ENCODE measurements around the gene URM1. TPM values are rescaled to one million over a fixed set of nuclear protein-coding genes. Genes with fewer than 3 reads are reported as not detected.

URM1 gene
- total RNA-seq, 1 experiment from 2014 or later = 84.8 TPM

- no peak for DNase-seq (ENCODE audit: low spot score)
- H3K4me1 ChIP-seq (ENCODE audit: insufficient read depth, low read length, poor library complexity, severe bottlenecking) = peaks cover 13% of the 10 kb centered on the region
- H3K9me3 ChIP-seq (ENCODE audit: low read depth, low read length, poor library complexity, severe bottlenecking) = no peaks in the 10 kb centered on the region
- H3K36me3 ChIP-seq (ENCODE audit: insufficient read depth, low read length, poor library complexity, severe bottlenecking) = peaks cover 19% of the 10 kb centered on the region
- no peaks in the 10 kb centered on the region for H3K27me3 ChIP-seq (replicated peaks; ENCODE audit: insufficient read depth, low read depth, low read length, poor library complexity)
- TF ChIP-seq, protein P1, sequence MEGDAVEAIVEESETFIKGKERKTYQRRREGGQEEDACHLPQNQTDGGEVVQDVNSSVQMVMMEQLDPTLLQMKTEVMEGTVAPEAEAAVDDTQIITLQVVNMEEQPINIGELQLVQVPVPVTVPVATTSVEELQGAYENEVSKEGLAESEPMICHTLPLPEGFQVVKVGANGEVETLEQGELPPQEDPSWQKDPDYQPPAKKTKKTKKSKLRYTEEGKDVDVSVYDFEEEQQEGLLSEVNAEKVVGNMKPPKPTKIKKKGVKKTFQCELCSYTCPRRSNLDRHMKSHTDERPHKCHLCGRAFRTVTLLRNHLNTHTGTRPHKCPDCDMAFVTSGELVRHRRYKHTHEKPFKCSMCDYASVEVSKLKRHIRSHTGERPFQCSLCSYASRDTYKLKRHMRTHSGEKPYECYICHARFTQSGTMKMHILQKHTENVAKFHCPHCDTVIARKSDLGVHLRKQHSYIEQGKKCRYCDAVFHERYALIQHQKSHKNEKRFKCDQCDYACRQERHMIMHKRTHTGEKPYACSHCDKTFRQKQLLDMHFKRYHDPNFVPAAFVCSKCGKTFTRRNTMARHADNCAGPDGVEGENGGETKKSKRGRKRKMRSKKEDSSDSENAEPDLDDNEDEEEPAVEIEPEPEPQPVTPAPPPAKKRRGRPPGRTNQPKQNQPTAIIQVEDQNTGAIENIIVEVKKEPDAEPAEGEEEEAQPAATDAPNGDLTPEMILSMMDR (conservative IDR thresholded peaks at IDR 0.05; ENCODE audit: low read depth, low read length) = no peak
- TF ChIP-seq EZH2 (IDR thresholded peaks at IDR 0.05; ENCODE audit: borderline replicate concordance, low read depth, low read length, poor library complexity, severe bottlenecking) = no peak
- H3K27ac ChIP-seq (ENCODE audit: low read depth, low read length, poor library complexity, severe bottlenecking) = no peak overlapping the region
- intact Hi-C loops (cut with micrococcal nuclease; ENCODE audit: unreplicated experiment) = no loop called here
- BruUV-seq (replicated peaks) = no TSS peak
- ChIA-PET CTCF (no interaction called here), POLR2A (ENCODE audit: low non-redundant PET) (no interaction called here)
- no peak overlapping the region for H3K4me3 ChIP-seq (ENCODE audit: low read depth, low read length, poor library complexity, severe bottlenecking)
Observed at GRCh38 chr9:128324401-128324800, 46.8 kb upstream of the URM1 start.

DNA sequence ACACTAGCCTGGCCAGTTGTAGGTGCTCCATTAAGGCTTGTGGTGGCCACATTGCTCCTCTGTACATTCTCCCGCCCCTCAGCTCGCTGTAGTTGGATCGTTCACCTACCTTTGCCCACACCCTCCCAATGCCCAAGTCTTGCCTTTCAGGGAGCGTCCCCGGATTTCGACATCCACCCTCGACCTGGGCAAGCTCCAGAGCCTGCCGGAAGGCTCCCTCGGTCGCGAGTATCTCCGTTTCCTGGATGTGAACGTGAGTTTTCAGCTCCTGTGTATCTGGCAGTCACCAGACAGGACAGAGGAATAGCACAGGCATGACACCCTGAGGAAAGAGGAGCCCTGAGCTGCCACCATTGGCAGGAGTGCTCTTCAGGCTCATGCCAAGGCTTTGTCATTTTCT is 45.5 kb upstream of the URM1 start:
- ChIA-PET CTCF (no interaction called here), POLR2A (ENCODE audit: low non-redundant PET) (no interaction called here)
- Histone ChIP-seq H3K4me1 (ENCODE audit: insufficient read depth, low read length, poor library complexity, severe bottlenecking) (peaks cover 13% of the 10 kb centered on the region), H3K36me3 (ENCODE audit: insufficient read depth, low read length, poor library complexity, severe bottlenecking) (peaks cover 19% of the 10 kb centered on the region), H3K9me3 (ENCODE audit: low read depth, low read length, poor library complexity, severe bottlenecking) (no peaks in the 10 kb centered on the region), H3K27ac (ENCODE audit: low read depth, low read length, poor library complexity, severe bottlenecking) (no peak overlapping the region), H3K4me3 (ENCODE audit: low read depth, low read length, poor library complexity, severe bottlenecking) (no peak overlapping the region), H3K27me3 (replicated peaks; ENCODE audit: insufficient read depth, low read depth, low read length, poor library complexity) (no peaks in the 10 kb centered on the region)
- no TSS peak for BruUV-seq (replicated peaks)
- intact Hi-C loops (cut with micrococcal nuclease; ENCODE audit: unreplicated experiment) = no loop called here
- no peak for TF ChIP-seq EZH2 (IDR thresholded peaks at IDR 0.05; ENCODE audit: borderline replicate concordance, low read depth, low read length, poor library complexity, severe bottlenecking)
- TF ChIP-seq, protein P1 (conservative IDR thresholded peaks at IDR 0.05; ENCODE audit: low read depth, low read length) = no peak
- DNase-seq (ENCODE audit: low spot score) = no peak

DNA sequence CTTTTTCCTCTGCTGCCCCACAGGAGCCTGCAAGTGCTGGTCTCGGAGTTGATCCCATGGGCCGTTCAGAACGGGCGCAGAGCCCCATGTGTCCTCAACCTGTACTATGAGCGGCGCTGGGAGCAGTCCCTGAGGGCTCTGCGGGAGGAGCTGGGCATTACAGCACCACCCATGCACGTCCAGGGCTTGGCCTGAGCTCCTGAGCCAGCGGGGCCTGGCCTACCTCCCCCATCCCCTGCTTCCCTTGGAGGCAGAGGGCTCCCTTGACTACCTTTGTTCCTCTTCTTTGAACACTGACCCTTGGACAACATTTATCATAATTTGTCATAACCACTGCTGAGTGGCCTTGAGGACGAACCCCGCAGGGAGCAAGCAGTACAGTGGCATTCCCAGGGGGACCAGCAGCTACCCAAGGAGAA is 37.7 kb upstream of the URM1 start:
- peaks cover 5% of the 10 kb centered on the region for H3K36me3 ChIP-seq (ENCODE audit: insufficient read depth, low read length, poor library complexity, severe bottlenecking)
- TF ChIP-seq, protein P1 (conservative IDR thresholded peaks at IDR 0.05; ENCODE audit: low read depth, low read length) = no peak
- no peak for TF ChIP-seq EZH2 (IDR thresholded peaks at IDR 0.05; ENCODE audit: borderline replicate concordance, low read depth, low read length, poor library complexity, severe bottlenecking)
- POLR2A ChIA-PET (ENCODE audit: low non-redundant PET) = no interaction called here
- no TSS peak for BruUV-seq (replicated peaks)
- CTCF ChIA-PET = no interaction called here
- no peak overlapping the region for H3K4me3 ChIP-seq (ENCODE audit: low read depth, low read length, poor library complexity, severe bottlenecking)
- no peak overlapping the region for H3K27ac ChIP-seq (ENCODE audit: low read depth, low read length, poor library complexity, severe bottlenecking)
- no peak for DNase-seq (ENCODE audit: low spot score)
- no peaks in the 10 kb centered on the region for H3K9me3 ChIP-seq (ENCODE audit: low read depth, low read length, poor library complexity, severe bottlenecking)
- intact Hi-C loops (cut with micrococcal nuclease; ENCODE audit: unreplicated experiment) = no loop called here
- H3K27me3 ChIP-seq (replicated peaks; ENCODE audit: insufficient read depth, low read depth, low read length, poor library complexity) = no peaks in the 10 kb centered on the region
- no peaks in the 10 kb centered on the region for H3K4me1 ChIP-seq (ENCODE audit: insufficient read depth, low read length, poor library complexity, severe bottlenecking)

All from A673 (cell line).